Stimulated activated CD4-positive, alpha-beta T cell treated with anti-CD3 and anti-CD28 coated beads, TNF-alpha, amount 100 ng/mL, for 48 hours (primary cell): ENCODE data around the gene PGBD5.
"Not testable (repeated sequence)": the region's sequence is repeated elsewhere in the genome, so short reads cannot be mapped to it uniquely, and the experiment has no call there.

ENCODE experiments used
- DNase-seq, 3 donors: peaks; one replicate each; pipeline ENCODE4 v3.0.0-alpha.2; 2020; ENCODE audit warnings: low read depth in 3 of 3

The PGBD5 gene

DNA sequence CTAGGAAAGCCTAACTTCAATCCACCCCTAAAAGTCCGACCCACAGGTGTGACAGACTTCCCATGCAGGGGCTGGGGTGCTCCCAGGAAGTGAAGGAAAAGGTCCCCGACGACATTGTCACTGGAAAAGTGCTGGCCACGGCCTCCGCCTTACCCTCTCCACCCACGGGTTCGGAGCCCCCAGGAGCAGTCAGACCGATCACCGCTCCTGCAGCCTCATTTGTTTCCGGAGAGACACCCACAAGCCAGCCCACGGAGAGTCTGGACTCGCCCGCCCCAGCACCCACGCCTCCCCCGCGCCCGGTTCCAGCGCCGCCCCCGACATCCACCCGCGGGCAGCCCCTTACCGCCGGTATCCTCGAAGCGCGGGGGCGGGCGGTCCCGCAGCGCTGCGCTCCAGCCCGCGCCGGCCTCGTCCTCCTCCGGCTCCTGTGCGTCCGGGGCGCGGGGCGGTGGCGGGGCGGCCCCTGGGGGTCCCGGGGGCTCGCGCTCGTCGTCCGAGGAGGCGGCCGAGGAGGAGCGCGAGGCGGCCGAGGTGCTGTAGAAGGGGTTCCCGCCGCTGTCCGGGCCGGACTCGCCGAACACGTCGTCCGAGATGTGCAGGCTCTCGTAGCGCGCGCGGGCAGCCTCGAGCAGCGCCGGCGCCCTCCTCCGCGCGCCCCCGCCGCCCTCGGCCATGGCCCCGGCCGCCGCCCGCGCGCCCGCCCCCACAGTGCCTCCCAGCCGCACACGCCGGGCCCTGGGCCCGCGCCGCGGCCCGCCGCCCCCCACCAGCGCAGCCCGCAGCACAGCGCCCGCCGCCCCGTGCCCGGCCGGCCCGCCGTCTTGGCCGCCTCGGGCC lies 660 bp downstream of the PGBD5 start:
- DNase-seq, result no peak

DNA sequence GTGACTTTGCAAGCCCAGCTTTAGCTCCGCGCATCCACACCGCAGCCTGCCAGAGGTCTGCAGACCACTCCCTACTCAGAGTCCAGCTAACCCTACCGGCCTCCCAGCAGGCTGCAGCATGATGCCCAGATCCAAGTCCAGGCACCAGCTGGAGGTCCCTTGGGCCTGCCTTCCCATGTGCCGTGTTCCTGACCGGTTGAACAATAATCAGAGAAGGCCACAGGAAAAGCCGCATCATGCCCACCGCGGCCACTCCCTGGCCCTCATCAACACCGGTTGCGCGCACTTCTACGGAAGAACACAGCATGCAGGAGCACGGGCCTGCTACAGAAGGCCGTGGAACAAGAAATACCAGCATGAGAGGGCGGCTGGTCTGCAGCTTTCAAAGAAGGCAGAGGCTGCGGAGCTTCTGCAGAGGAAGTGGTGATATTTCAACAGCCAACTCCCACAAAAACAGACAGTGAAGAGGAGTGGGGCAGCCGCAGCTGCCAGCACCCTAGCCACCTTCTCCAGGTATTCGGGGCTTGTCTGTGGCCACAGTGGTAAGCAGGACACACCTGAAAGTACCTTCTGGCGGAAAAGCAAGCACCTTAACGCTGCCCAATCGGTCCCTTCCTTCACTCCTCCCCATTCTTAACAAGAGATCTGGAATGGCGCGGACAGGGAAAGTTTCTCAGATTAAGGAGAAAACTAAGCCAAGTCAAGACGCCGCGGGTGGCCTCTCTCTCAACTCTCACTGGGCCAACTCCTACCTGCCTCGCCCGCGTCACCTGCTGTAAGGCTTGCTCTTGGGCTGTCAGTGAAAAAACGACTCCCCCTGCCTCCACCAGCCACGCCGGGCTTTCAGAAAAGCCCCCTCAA lies 1.5 kb downstream of the PGBD5 start:
- no peak for DNase-seq

DNA sequence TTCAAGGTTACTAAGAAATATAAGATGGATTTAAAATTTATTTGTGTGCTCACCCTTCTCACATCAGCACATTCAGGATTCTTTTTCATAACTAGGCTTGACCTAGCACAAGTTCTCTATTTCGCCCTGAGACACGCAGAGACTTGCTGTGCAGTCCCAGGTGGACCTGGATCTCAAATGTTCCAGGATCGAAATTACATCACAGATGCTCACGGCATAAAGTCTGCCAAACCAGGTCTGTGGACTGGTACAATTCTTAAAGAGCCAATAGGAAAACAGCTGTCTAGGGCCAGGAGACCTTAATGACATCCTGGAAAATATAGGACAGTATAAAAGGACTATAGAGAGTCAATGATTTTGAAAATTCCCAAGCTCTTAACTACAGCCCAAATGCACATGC lies 2.2 kb downstream of the PGBD5 start:
- DNase-seq, result no peak

DNA sequence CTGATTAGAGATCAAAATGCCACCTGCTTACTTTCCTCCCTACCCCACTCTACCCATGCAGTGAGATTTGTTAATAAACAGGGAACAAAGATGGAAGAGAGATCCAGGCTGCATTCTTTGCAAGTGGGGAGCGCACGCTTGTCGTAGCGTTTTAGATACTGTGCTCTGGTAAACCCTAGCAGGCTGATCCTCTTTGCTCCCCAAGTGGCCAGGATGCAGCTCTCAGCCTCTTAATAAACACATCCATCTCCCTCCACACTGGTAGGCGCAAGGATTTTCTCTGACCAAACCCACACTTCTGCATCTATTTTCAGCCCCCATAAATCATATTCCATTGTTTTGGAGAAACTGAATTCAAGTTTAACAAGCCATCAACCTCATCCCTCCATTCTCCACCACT lies 2.9 kb downstream of the PGBD5 start:
- DNase-seq, result no peak

DNA sequence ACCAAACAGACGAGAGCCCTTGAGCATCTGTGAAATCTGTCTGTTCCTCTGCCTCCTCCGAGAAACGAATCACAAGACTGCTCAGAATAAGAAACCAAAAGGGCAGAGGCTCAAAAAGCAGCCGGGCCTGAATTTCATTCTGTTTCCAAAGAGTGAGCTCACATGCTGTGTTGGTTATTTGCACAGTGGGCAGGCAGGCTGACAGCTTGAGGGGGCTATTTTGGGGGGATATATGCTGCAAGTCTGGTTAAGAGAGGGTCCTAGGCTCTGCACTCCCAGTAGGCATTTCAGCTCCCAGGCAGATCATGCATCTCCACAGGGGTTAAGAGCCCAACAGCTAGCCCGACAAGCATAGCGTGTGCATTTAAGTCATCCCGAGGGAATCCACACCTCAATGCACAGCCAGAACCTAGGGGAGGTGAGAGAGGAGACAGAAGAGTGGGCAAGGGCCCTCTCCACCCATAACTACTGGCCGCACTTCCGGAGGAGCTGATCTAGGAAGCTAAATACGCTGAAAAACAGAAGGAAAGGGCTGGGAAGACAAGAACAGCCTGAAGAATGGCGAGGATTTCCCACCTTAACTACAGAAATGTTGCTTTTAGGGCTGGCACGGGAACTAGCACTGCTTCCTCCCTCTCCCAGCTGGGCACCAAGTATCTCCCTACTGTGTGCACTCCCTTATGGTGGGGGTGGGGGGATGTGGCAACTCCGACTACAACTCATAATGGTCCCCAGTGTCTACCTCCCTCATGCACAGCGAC lies 3.7 kb downstream of the PGBD5 start:
- no peak for DNase-seq

DNA sequence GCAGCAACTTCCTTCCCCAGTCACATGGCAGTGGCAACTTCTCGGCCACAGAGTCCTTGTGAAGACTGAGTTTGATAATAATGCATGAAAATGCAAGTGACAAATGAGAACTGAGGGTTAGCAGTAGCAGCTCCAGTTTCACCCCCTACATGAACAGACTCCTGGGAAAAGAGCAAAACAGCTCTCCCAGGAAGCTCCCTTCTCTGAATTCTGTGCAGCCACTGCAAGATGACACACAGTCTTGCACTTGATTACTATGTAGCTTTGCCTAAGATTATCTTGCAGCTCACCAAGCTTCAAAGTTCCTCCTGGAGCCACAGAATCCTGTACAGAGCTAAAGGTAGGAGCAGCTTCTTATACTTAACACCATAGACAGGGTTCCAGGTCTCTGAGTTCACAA lies 4.7 kb downstream of the PGBD5 start:
- DNase-seq, result no peak

DNA sequence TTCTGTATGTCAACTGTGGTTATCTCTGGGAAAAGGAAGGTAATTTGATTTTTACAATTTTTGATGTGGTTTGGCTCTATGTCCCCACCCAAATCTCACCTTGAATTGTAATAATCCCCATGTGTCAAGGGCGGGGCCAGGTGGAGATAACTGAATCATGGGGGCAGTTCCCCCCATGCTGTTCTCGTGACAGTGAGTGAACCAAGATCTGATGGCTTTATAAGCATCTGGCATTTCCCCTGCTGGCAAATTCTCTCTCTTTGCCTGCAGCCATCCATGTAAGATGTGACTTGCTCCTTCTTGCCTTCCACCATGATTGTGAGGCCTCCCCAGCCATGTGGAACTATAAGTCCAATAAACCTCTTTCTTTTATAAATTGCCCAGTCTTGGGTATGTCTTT lies 5.8 kb downstream of the PGBD5 start:
- not testable (repeated sequence) for DNase-seq

DNA sequence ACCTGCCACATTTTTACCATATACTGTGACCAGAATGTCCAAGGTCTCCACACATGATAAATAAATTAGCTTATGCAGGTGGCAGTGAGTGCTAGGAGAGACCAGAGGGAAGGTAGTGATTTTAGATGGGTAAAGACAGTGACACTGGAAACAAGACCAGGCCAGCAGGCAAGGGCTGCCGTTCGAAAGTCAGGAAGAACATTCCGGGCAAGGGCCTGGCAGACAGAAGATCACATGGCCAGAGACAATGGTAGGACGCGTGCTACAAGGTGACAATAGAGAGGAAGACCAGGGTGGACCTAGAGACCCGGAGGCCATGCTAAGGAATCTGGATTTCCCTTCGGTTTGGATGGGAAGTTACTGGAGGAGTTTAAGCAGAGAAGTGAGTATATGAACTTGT lies 9.7 kb downstream of the PGBD5 start:
- DNase-seq, result no peak

DNA sequence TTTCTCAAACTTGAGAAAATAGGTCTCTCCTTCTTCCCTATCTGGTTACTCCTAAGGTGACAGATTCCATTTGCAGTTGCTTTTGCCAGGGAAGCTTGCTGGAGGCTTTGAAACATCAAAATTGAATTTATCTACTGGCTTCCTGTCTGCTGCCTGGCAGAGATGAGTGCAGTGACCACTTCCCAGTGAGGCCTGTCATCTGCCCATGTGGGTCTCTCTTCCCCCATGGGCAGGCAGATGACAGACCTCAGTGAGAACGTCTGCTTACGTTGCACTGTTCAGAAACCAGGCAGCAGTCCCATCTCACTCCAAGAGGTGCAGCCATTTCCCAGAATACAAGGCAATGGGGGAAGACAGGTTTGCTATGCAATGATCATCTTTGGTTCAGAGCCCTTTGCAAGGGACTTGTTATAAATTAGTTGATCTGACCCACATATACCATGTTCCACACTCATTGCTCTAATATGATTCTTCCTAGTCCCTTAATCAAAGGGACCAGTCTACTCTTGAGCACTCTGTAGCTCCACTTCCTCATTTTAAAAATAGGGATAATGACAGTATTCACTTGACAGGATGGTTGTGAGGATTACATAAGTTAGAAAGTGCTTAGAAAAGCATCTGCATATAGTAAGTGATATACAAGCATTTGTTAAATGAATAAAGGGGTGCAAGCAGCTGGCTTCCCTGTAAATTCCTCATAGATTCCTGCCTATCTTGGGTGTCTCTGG lies 10.6 kb downstream of the PGBD5 start:
- DNase-seq, result no peak

DNA sequence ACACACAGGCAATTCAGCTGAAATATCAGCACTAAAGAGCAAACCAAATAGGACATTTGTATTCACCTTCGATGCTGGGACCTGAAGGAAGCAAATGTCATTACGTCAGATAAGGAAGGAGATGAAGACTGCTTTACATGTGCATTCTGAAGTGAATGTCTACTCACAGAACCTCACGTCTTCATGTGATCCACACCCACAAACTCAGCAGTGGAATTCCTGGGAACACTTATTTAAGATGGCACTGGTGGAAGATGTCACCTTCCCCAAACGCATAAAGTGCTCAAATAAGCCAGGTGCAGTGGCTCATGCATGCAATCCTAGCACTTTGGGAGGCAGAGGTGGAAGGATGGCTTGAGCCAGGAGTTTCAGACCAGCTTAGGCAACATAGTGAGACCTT lies 11.4 kb downstream of the PGBD5 start:
- DNase-seq, result no peak

DNA sequence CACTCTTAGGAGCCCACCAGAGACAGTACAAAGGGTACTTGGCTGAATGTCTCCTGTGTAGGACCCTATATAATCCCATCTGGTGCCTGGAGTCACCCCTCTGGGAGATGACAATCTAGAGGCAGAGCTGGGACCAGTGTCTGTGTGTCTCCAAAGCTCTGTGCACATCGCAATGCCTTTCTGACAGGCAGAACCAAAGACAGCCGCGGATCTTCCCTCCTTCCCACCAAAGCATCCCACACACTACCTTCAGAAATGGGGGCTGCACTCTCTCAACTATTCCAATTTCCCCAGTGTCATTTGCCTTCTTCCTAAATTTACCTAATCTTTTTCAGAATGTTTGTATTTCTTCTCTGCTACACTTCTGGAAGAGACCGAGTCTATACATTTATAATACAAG lies 12.0 kb downstream of the PGBD5 start:
- no peak for DNase-seq

DNA sequence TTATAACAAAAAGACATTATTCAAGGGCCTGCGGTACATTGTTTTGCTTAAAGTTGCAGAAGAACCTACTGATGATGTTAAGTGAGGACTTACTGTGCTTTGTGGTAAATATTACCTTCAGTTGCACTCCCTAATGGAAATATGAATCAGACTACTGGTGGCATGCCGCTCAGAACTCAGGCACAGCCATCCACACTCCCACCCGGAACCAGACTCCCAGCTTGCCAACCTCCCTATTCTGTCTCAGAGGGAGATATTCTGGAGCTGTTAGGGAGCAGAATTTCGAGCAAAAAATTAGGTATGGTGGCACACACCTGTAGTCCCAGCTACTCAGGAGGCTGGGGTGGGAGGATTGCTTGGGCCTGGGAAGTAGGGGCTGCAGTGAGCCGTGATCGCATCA lies 13.1 kb downstream of the PGBD5 start:
- no peak for DNase-seq

DNA sequence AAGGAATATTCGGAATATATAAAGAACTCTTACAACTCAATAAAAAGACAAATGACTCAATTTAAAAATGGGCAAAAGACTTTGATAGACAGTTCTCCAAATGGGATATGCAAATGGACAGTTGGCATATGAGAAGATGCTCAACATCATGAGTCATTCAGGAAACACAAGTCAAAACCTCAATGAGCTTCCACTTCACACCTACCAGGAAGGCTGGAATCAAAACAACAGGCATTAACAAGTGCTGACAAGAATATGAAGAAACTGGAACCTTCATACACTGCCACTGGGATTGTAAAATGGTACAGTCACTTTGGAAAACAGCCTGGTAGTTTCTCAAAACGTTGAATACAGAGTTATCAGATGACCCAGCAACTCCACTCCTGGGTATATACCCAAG lies 17.2 kb downstream of the PGBD5 start:
- no peak for DNase-seq

DNA sequence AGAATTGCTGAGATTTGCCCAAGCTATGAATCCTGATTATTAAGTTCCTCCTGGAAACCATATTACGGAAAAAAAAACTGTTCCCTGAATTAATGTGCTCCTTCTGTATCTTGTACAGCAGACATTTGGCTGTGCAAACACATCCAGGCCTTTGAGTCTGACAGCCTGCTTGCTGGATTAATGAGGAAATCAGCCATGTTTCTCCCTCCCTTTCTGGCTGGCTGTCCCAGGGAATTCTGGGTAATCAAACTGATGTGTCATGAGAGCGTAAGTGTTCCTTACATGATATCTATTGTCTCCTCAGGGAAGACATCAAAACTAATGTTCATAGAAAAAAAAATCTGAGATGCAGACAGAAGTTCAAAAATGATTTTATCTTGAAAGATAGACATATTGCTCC lies 18.8 kb downstream of the PGBD5 start:
- DNase-seq, result no peak

DNA sequence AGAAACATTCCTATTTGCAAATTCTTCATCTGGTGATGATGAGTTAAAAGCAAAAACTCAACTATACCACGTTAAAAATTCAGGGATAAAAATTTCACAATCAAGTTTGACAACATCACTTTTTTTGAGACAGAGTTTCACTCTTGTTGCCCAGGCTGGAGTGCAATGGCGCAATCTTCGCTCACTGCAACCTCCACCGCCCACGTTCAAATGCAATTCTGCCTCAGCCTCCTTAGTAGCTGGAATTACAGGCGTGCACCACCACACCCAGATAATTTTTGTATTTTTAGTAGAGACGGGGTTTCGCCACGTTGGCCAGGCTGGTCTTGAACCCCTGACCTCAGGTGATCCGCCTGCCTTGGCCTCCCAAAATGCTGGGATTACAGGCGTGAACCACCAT lies 19.4 kb downstream of the PGBD5 start:
- DNase-seq, result not testable (repeated sequence)

DNA sequence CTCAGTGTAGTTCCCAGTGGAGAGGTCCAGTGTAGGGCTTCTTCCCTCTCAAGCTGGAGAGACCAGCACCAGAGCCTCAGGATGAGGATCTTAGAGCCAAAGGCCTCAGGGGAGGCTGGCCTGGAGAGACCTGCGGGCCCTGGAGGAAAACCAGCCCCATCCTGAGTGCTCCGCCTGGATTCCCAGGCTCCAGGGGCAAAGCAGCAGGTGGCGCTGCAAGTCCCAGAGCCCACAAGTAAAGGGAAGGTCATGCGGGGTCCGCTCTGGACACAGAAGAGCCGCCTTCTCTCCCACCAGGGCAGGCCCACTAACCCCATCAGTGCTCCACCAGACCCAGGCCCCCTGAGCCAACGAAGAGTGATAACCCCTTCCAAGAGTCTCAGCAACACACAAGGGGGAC lies 22.7 kb downstream of the PGBD5 start:
- DNase-seq, result no peak

DNA sequence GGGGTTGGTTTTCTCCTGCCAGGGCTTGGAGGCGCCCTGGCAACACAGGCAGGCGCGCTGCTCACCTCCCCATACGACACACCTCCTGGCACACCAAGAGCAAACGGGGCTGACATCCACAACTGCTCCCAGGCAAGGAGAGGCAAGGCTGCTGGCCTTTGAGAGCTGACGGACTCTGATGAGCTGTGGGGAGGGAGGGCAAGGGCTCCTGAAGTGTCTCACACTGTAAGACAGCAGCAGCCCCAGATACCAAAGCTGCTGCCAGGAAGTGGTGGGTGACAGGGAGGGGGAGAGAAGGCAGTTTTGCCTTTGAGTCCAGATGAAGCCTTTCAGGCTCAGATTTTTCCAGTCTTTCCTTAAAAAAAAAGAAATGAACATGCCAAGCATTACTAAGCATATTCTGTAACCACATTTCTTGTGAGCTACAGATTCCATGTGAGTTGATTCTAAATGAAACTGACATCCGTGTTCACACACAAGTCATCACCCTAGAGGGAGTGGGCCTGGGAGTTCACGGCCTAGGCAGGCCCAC lies 24.3 kb downstream of the PGBD5 start:
- DNase-seq, result no peak

DNA sequence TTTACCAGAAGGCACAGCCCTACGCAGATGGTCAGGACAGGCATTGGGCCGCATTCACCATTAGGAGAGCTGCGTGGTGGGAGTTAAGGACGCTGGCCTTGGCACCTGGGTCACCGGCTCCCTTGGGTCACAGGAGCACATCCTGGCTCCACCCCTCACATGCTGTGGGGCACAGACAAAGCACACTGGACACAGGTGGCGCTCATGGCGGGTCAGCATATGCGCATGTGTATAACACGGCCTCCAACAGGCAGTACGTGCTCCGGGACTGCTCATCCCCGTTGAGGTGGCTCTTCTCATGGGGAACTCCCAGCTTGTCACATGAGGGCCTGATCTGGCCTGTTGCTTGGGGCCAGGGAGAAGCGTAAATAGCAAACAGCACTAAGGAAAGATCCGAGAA lies 25.0 kb downstream of the PGBD5 start:
- DNase-seq, result no peak

DNA sequence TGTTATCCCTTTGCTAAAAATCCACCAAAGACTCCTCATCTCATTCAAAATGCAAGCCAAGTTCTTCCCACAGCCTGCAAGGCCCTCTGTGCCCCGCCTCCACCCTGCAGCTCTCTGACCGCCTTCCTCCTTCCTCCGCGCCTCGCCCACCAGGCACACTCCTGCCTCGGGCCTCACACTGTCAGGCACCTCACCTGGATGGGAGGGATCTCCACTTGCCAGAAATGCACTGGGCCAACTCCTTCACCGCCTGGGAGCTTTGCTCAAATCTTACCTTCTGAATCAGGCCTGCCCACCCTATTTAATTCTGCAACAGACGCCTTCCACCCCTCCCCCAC lies 26.2 kb downstream of the PGBD5 start:
- no peak for DNase-seq

DNA sequence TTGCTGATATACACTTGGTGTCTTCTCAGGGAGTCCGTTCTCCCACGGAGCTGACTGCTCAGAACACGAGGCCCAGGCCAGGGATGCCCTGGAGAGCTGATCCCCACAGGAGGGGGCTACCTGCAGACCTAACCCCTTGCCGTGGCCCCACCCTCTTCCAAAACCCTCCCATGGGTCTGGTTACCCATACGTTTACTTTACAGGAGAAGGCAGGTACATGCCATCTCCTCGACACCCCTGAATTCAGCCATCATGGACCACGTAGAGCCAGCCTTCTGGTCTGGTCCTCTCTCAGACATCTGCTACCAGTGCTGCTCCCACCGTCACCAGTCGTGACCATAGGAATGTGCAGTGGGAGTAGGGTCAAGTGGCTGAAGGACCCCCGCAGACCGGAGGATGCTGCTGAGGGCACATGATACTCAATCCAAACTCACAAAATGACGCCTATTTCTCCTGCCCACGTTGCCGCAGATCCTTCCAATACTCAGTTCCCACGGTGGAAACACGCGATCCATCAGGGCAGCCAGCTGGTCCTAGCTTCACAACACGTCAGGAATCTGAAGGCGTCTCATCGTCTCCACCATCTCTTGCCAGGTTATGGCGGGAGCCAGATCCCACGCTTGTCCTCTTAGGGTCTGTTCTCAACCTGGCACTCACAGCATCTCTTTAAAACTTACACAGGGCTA lies 26.7 kb downstream of the PGBD5 start:
- no peak for DNase-seq

DNA sequence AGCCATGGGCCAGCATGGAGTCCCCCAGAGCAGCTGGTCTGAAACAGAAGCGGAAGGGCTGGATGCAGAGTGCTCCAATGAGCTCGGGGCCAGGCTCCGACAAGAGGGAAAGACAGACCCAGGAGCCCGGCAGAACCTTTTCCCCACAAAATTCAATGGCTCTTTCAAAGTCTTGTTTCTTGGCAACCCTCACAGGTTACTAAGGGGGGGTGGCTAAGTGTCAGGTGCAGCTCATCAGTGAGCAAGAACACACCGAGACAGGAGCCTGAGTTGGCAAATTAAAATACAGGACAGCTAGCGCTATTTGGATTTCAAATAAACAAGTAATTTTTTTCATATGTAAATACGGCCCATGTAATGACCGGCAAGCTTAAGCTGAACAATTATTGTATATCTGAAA lies 27.3 kb downstream of the PGBD5 start:
- DNase-seq, result no peak
